ENCODE results near the gene CD207. TPM values are rescaled to one million over a fixed set of nuclear protein-coding genes. Genes with fewer than 3 reads are reported as not detected.

Gene CD207
- total and polyA plus RNA-seq, 2 donors from 2014 or later = 0.66 TPM; not detected in 1

GRCh38 chr2:70822843-70823242, 12.8 kb downstream of the CD207 start:
- no peak overlapping the region for H3K9ac ChIP-seq (ENCODE audit: low read length in 3 of 3)
- DNase-seq = no peak
- no peaks in the 10 kb centered on the region for H3K9me3 ChIP-seq (ENCODE audit: control insufficient read depth in 2 of 3, insufficient read depth in 1 of 3, low read length in 3 of 3)
- intact Hi-C loops (cut with DNase I) = no loop called here
- TF ChIP-seq CTCF (IDR thresholded peaks at IDR 0.05; ENCODE audit: borderline replicate concordance, extremely low read depth, insufficient read depth) = no peak
- H3K36me3 ChIP-seq (ENCODE audit: control insufficient read depth in 2 of 3, insufficient read depth in 3 of 3, low read length in 3 of 3) = no peaks in the 10 kb centered on the region
- no peaks in the 10 kb centered on the region for H3K27me3 ChIP-seq (ENCODE audit: control insufficient read depth, insufficient read depth, low read length)
- no peak for FAIRE-seq
- H3K4me1 ChIP-seq (ENCODE audit: control insufficient read depth in 2 of 3, insufficient read depth in 2 of 3, low read depth in 1 of 3, low read length in 3 of 3) = no peaks in the 10 kb centered on the region
- no peak overlapping the region for H3K4me3 ChIP-seq (ENCODE audit: low read length in 3 of 3)
- no peak overlapping the region for H3K27ac ChIP-seq (ENCODE audit: low read depth in 2 of 2, low read length in 2 of 2)

GRCh38 chr2:70820499-70820898, 15.1 kb downstream of the CD207 start, which contains the start of gene CLEC4F:
Gene CLEC4F, minus strand, starts transcription at chr2:70820599. Its CDS starts 76 bp downstream, at chr2:70820523.
- Histone ChIP-seq H3K4me3 (ENCODE audit: low read length in 3 of 3) (no peak within 1 kb of the TSS), H3K36me3 (ENCODE audit: control insufficient read depth in 2 of 3, insufficient read depth in 3 of 3, low read length in 3 of 3) (no peaks in the 10 kb centered on the region), H3K9ac (ENCODE audit: low read length in 3 of 3) (no peak within 1 kb of the TSS), H3K9me3 (ENCODE audit: control insufficient read depth in 2 of 3, insufficient read depth in 1 of 3, low read length in 3 of 3) (no peaks in the 10 kb centered on the region), H3K4me1 (ENCODE audit: control insufficient read depth in 2 of 3, insufficient read depth in 2 of 3, low read depth in 1 of 3, low read length in 3 of 3) (no peaks in the 10 kb centered on the region), H3K27me3 (ENCODE audit: control insufficient read depth, insufficient read depth, low read length) (no peaks in the 10 kb centered on the region), H3K27ac (ENCODE audit: low read depth in 2 of 2, low read length in 2 of 2) (no peak within 1 kb of the TSS)
- intact Hi-C loops (cut with DNase I) = no loop called here
- DNase-seq = no peak
- no peak for TF ChIP-seq CTCF (IDR thresholded peaks at IDR 0.05; ENCODE audit: borderline replicate concordance, extremely low read depth, insufficient read depth)
- FAIRE-seq = no peak

DNA sequence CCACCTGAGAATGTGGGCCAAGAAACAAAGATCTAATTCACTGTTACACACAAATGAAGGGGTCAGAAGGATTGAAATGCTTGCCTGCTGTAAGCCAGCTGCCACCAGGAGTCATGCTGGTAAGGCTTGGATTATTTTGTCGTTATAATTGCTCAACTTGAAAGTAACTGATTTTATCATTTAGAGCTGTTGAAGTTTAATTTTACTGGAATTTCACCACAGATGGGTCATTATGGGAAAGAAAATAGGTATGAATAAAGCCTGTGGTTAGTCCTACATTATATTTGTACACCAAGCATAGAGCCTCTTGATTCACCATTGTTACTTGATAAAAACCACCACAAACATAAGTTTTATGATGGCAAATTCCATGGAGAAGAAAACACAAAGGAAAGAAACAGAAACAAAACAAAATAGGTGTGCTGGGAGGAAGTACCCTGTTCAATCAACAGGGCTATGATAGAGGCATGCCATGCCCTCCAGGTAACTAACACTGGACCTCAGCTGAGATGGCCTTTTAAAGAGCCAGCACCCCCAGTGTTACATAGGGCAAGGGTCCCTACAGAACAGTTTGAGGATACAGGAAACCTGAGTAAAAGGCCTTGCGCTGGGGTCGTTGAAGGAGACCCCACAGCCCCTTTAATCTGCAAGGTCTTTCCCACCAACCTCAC, 18.2 kb downstream of the CD207 start:
- Histone ChIP-seq H3K4me3 (ENCODE audit: low read length in 3 of 3) (no peak overlapping the region), H3K27me3 (ENCODE audit: control insufficient read depth, insufficient read depth, low read length) (no peaks in the 10 kb centered on the region), H3K9ac (ENCODE audit: low read length in 3 of 3) (no peak overlapping the region), H3K27ac (ENCODE audit: low read depth in 2 of 2, low read length in 2 of 2) (no peak overlapping the region), H3K36me3 (ENCODE audit: control insufficient read depth in 2 of 3, insufficient read depth in 3 of 3, low read length in 3 of 3) (no peaks in the 10 kb centered on the region), H3K4me1 (ENCODE audit: control insufficient read depth in 2 of 3, insufficient read depth in 2 of 3, low read depth in 1 of 3, low read length in 3 of 3) (no peaks in the 10 kb centered on the region), H3K9me3 (ENCODE audit: control insufficient read depth in 2 of 3, insufficient read depth in 1 of 3, low read length in 3 of 3) (no peaks in the 10 kb centered on the region)
- FAIRE-seq = no peak
- TF ChIP-seq CTCF (IDR thresholded peaks at IDR 0.05; ENCODE audit: borderline replicate concordance, extremely low read depth, insufficient read depth) = no peak
- intact Hi-C loops (cut with DNase I) = no loop called here
- DNase-seq = peak in 2 of 5 donors; percentile 11 to 31

Measured in kidney (tissue), 14 donors.